ENCODE measurements around the gene KIF2A. TPM values are rescaled to one million over a fixed set of nuclear protein-coding genes. Genes with fewer than 3 reads are reported as not detected.
A peak's percentile ranks its signal among the peaks of the same experiment; 100 is the strongest.

The KIF2A gene
- total and polyA plus RNA-seq, 9 of the 15 experiments (the other 6 are each of a cell fraction or from before 2014, with no cell fraction given), result 42.6 to 126 (median 77.6) TPM

GRCh38 chr5:62348723-62349481 is 42.9 kb downstream of the KIF2A start (continued):
- TF ChIP-seq RREB1 (CRISPR knock-in tag; IDR thresholded peaks at IDR 0.05) (no peak), SOX6 (IDR thresholded peaks at IDR 0.05) (0 out of 2 replicates have a peak, but pooled peaks have one; percentile 21)
